GM12875 (cell line): ENCODE data around the gene DOHH.

Source experiments
- H3K4me3 ChIP-seq: one replicate; pipeline ENCODE4 v1.5.1; 2011; ENCODE audit warnings: low read depth, low read length, control low read depth
- CTCF ChIP-seq: IDR thresholded peaks from 2 replicates; pipeline ENCODE4 v1.5.1; 2011; ENCODE audit warnings: low read depth, mild to moderate bottlenecking, control low read depth, inconsistent platforms, low read length, moderate library complexity, borderline replicate concordance; ENCODE audit not compliant: insufficient read depth

DOHH gene

GRCh38 chr19:3518659-3519058, 18.2 kb upstream of the DOHH start:
- TF ChIP-seq CTCF, result no peak
- H3K4me3 ChIP-seq, result no peak overlapping the region

GRCh38 chr19:3518255-3518654, 17.8 kb upstream of the DOHH start:
- no peak overlapping the region for H3K4me3 ChIP-seq
- TF ChIP-seq CTCF, result no peak

GRCh38 chr19:3517638-3518037, 17.2 kb upstream of the DOHH start:
- TF ChIP-seq CTCF, result no peak
- no peak overlapping the region for H3K4me3 ChIP-seq

- no peak overlapping the region for H3K4me3 ChIP-seq
- TF ChIP-seq CTCF, result no peak
These were observed 16.3 kb upstream of the DOHH start for GRCh38 chr19:3516675-3517207.

- H3K4me3 ChIP-seq, result no peak overlapping the region
- no peak for TF ChIP-seq CTCF
These were observed 15.5 kb upstream of the DOHH start for GRCh38 chr19:3515891-3516422.

- TF ChIP-seq CTCF, result no peak
These were observed 14.5 kb upstream of the DOHH start for GRCh38 chr19:3514930-3515329.

More at GRCh38 chr19:3514930-3515329, 14.5 kb upstream of the DOHH start:
- no peak overlapping the region for H3K4me3 ChIP-seq
